LoVo (cell line): ENCODE data around the gene ST3GAL2.

Source experiments
- DNase-seq: peaks from one replicate; pipeline ENCODE4 v3.0.0-alpha.2; 2016; ENCODE audit warnings: low spot score

ST3GAL2 gene

GRCh38 chr16:70437582-70438557 is 1.0 kb downstream of the ST3GAL2 start:
- no peak for DNase-seq

- no peak for DNase-seq
These were observed 1.8 kb downstream of the ST3GAL2 start for GRCh38 chr16:70437017-70437581.

GRCh38 chr16:70434484-70435260 is 4.2 kb downstream of the ST3GAL2 start:
- no peak for DNase-seq

GRCh38 chr16:70433458-70434103 is 5.3 kb downstream of the ST3GAL2 start:
- DNase-seq, result peak; percentile 25

- no peak for DNase-seq
These were observed 6.0 kb downstream of the ST3GAL2 start for GRCh38 chr16:70432723-70433457.

- DNase-seq, result no peak
These were observed 6.6 kb downstream of the ST3GAL2 start for GRCh38 chr16:70432356-70432722.

- peak; percentile 32 for DNase-seq
These were observed 8.0 kb downstream of the ST3GAL2 start for GRCh38 chr16:70430667-70431536.

- DNase-seq, result no peak
These were observed 8.8 kb downstream of the ST3GAL2 start for GRCh38 chr16:70429888-70430666.

- DNase-seq, result peak; percentile 86
These were observed 10.5 kb downstream of the ST3GAL2 start for GRCh38 chr16:70428178-70428998.

- DNase-seq, result no peak
These were observed 11.1 kb downstream of the ST3GAL2 start for GRCh38 chr16:70427786-70428177.

- no peak for DNase-seq
These were observed 16.4 kb downstream of the ST3GAL2 start for GRCh38 chr16:70422543-70422942.

- no peak for DNase-seq
These were observed 17.2 kb downstream of the ST3GAL2 start for GRCh38 chr16:70421473-70422311.

GRCh38 chr16:70421014-70421413 is 17.9 kb downstream of the ST3GAL2 start:
- no peak for DNase-seq

GRCh38 chr16:70419384-70420327 is 19.2 kb downstream of the ST3GAL2 start:
- no peak for DNase-seq

GRCh38 chr16:70418993-70419318 is 19.9 kb downstream of the ST3GAL2 start:
- no peak for DNase-seq

- no peak for DNase-seq
These were observed 20.5 kb downstream of the ST3GAL2 start for GRCh38 chr16:70418274-70418992.
